Tibial artery (tissue), 4 donors: ENCODE measurements around the gene KIF1C.

Experiments used
- DNase-seq, 2 donors: peaks; one replicate each; pipeline ENCODE4 v3.0.0-alpha.2; 2019
- H3K27ac ChIP-seq, 2 donors: fragments of 200-600 bp; sonication (generic) in 1 of 2; 1 replicate in 1 of 2; 2 replicates in 1 of 2; pipeline ENCODE4 v1.5.1; 2018 to 2019; ENCODE audit warnings: mild to moderate bottlenecking in 1 of 2
- H3K27me3 ChIP-seq, 2 donors: fragments of 200-600 bp; sonication (generic) in 1 of 2; one replicate each; pipeline versions ENCODE4 v1.5.1 to v1.6.0; 2016 to 2019
- H3K36me3 ChIP-seq, 3 donors: fragments of 200-600 bp; sonication (generic) in 2 of 3; one replicate each; pipeline ENCODE4 v1.5.1; 2016 to 2019; ENCODE audit warnings: mild to moderate bottlenecking in 2 of 3
- H3K4me1 ChIP-seq, 4 donors: fragments of 200-600 bp; sonication (generic) in 2 of 4; 1 replicate in 3 of 4; 2 replicates in 1 of 4; pipeline ENCODE4 v1.5.1; 2016 to 2019
- H3K4me3 ChIP-seq, 2 donors: fragments of 200-600 bp; sonication (generic) in 1 of 2; 1 replicate in 1 of 2; 2 replicates in 1 of 2; pipeline ENCODE4 v1.5.1; 2018 to 2019; ENCODE audit warnings: mild to moderate bottlenecking in 2 of 2
- H3K9me3 ChIP-seq, 3 donors: fragments of 200-600 bp; sonication (generic) in 1 of 3; one replicate each; pipeline ENCODE4 v1.5.1; 2016 to 2019
- intact Hi-C: fragments of 100-400 bp; cut with DNase I; formaldehyde crosslinking; loops from one replicate; pipeline ENCODE4 v1.15.0; 2023; ENCODE audit warnings: low total_unique reads
- TF ChIP-seq, protein P1 (sequence below), 2 experiments: fragments of 200-600 bp in 1 of 2; fragments of 450-650 bp in 1 of 2; IDR thresholded peaks; one replicate each; pipeline ENCODE4 v1.5.1; 2017 to 2019; ENCODE audit warnings: antibody characterized with exemption in 2 of 2, mild to moderate bottlenecking in 1 of 2, moderate library complexity in 1 of 2

KIF1C gene

GRCh38 chr17:5003214-5003867 is 5.6 kb downstream of the KIF1C start:
- Histone ChIP-seq H3K9me3 (no peaks in the 10 kb centered on the region), H3K36me3 (peaks cover 73 to 77% (median 75%) of the 10 kb centered on the region in 3 donors), H3K4me1 (peaks cover 0 to 30% (median 25%) of the 10 kb centered on the region in 4 donors)

GRCh38 chr17:5011928-5012327 is 14.2 kb downstream of the KIF1C start:
- Histone ChIP-seq H3K36me3 (peaks cover 92 to 100% (median 93%) of the 10 kb centered on the region in 3 donors), H3K27ac (no peak overlapping the region), H3K4me1 (no peaks in the 10 kb centered on the region), H3K27me3 (no peaks in the 10 kb centered on the region), H3K9me3 (no peaks in the 10 kb centered on the region), H3K4me3 (no peak overlapping the region)
- intact Hi-C loops = no loop called here
- no peak for DNase-seq
- TF ChIP-seq, protein P1, sequence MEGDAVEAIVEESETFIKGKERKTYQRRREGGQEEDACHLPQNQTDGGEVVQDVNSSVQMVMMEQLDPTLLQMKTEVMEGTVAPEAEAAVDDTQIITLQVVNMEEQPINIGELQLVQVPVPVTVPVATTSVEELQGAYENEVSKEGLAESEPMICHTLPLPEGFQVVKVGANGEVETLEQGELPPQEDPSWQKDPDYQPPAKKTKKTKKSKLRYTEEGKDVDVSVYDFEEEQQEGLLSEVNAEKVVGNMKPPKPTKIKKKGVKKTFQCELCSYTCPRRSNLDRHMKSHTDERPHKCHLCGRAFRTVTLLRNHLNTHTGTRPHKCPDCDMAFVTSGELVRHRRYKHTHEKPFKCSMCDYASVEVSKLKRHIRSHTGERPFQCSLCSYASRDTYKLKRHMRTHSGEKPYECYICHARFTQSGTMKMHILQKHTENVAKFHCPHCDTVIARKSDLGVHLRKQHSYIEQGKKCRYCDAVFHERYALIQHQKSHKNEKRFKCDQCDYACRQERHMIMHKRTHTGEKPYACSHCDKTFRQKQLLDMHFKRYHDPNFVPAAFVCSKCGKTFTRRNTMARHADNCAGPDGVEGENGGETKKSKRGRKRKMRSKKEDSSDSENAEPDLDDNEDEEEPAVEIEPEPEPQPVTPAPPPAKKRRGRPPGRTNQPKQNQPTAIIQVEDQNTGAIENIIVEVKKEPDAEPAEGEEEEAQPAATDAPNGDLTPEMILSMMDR (IDR thresholded peaks at IDR 0.05) = no peak

More at GRCh38 chr17:5003214-5003867, 5.6 kb downstream of the KIF1C start:
- no peak for DNase-seq
- TF ChIP-seq, protein P1 (IDR thresholded peaks at IDR 0.05) = no peak
- H3K27me3 ChIP-seq = no peaks in the 10 kb centered on the region
- intact Hi-C loops = no loop called here
- H3K27ac ChIP-seq = no peak overlapping the region
- no peak overlapping the region for H3K4me3 ChIP-seq

DNA sequence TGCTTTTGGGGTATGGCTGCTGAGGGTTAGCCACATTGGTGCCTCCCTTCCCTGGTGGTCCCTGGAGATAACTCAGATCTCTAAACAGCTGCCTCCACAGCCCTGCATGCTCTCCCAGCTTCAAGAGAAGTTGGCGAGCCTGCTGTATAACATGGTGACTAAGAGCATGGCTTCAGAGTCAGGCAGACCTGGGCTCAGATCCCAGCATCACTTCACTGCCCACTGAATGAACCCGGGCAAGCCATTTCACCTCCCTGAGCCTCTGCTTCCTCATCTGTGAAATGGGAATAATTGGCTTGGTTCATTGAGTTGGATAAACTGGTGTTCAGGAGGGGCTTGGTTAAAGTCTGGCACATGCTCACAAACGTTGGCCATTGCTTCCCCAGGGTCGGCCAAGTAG is 16.6 kb downstream of the KIF1C start:
- Histone ChIP-seq H3K4me1 (no peaks in the 10 kb centered on the region), H3K36me3 (peaks cover 88 to 100% (median 91%) of the 10 kb centered on the region in 3 donors), H3K4me3 (no peak overlapping the region), H3K27me3 (no peaks in the 10 kb centered on the region), H3K27ac (no peak overlapping the region), H3K9me3 (no peaks in the 10 kb centered on the region)
- TF ChIP-seq, protein P1 (IDR thresholded peaks at IDR 0.05) = no peak
- intact Hi-C loops = no loop called here
- DNase-seq = no peak

- TF ChIP-seq, protein P1 (IDR thresholded peaks at IDR 0.05) = no peak
- no peaks in the 10 kb centered on the region for H3K27me3 ChIP-seq
- H3K9me3 ChIP-seq = no peaks in the 10 kb centered on the region
- no peak for DNase-seq
- peaks cover 81 to 100% (median 93%) of the 10 kb centered on the region in 3 donors for H3K36me3 ChIP-seq
- no peaks in the 10 kb centered on the region for H3K4me1 ChIP-seq
- intact Hi-C loops = no loop called here
- H3K4me3 ChIP-seq = no peak overlapping the region
- H3K27ac ChIP-seq = no peak overlapping the region
These were observed 21.8 kb downstream of the KIF1C start for GRCh38 chr17:5019475-5019956.

DNA sequence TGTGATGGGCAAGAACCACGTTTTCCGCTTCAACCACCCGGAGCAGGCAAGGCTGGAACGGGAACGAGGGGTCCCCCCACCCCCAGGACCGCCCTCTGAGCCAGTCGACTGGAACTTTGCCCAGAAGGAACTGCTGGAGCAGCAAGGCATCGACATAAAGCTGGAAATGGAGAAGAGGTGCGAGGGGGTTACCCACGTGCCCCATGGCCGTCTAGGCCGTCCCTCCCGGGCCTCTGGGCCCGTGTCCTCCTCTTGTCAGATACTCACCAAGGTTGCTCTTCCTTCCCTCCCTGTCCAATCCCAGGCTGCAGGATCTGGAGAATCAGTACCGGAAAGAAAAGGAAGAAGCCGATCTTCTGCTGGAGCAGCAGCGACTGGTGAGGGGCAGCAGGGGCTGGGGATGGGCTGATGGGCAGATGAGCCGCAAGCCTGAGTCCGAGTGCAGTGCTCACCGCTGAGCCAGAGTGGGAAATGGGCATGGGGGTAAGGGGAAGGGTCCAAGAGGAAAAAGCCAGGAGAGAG is 22.8 kb downstream of the KIF1C start:
- H3K9me3 ChIP-seq = no peaks in the 10 kb centered on the region
- TF ChIP-seq, protein P1 (IDR thresholded peaks at IDR 0.05) = no peak
- H3K4me1 ChIP-seq = no peaks in the 10 kb centered on the region
- H3K36me3 ChIP-seq = peaks cover 70 to 95% (median 90%) of the 10 kb centered on the region in 3 donors
- H3K4me3 ChIP-seq = no peak overlapping the region
- no peak overlapping the region for H3K27ac ChIP-seq
- H3K27me3 ChIP-seq = no peaks in the 10 kb centered on the region
- no peak for DNase-seq
- intact Hi-C loops = no loop called here
